ENCODE results near the gene SULT6B1.

Gene SULT6B1

GRCh38 chr2:37149626-37150322 is 38.7 kb downstream of the SULT6B1 start:
- Histone ChIP-seq H3K9me3 (ENCODE audit: control insufficient read depth, insufficient read depth, low read depth, low read length) (no peaks in the 10 kb centered on the region), H3K4me1 (ENCODE audit: control insufficient read depth, insufficient read depth, low read length) (peaks cover 4% of the 10 kb centered on the region; the same call in 1 of the 2 replicates), H3K36me3 (ENCODE audit: control insufficient read depth, insufficient read depth, low read length) (peaks cover 36% of the 10 kb centered on the region), H3K27ac (ENCODE audit: low read depth, low read length) (no peak overlapping the region), H3K27me3 (ENCODE audit: control insufficient read depth, insufficient read depth, low read length) (no peaks in the 10 kb centered on the region), H3K9ac (ENCODE audit: low read length) (no peak overlapping the region), H3K4me3 (ENCODE audit: low read depth, low read length) (no peak overlapping the region)

GRCh38 chr2:37148325-37148724 is 40.1 kb downstream of the SULT6B1 start:
- H3K9me3 ChIP-seq (ENCODE audit: control insufficient read depth, insufficient read depth, low read depth, low read length), result no peaks in the 10 kb centered on the region
- H3K27me3 ChIP-seq (ENCODE audit: control insufficient read depth, insufficient read depth, low read length), result no peaks in the 10 kb centered on the region
- peaks cover 46% of the 10 kb centered on the region for H3K36me3 ChIP-seq (ENCODE audit: control insufficient read depth, insufficient read depth, low read length)
- no peak overlapping the region for H3K27ac ChIP-seq (ENCODE audit: low read depth, low read length)
- H3K4me1 ChIP-seq (ENCODE audit: control insufficient read depth, insufficient read depth, low read length), result peaks cover 4% of the 10 kb centered on the region; the same call in 1 of the 2 replicates
- no peak overlapping the region for H3K9ac ChIP-seq (ENCODE audit: low read length)
- no peak overlapping the region for H3K4me3 ChIP-seq (ENCODE audit: low read depth, low read length)

- Histone ChIP-seq H3K36me3 (ENCODE audit: control insufficient read depth, insufficient read depth, low read length) (peaks cover 44% of the 10 kb centered on the region), H3K4me1 (ENCODE audit: control insufficient read depth, insufficient read depth, low read length) (peaks cover 2% of the 10 kb centered on the region; the same call in 1 of the 2 replicates), H3K4me3 (ENCODE audit: low read depth, low read length) (no peak overlapping the region), H3K27me3 (ENCODE audit: control insufficient read depth, insufficient read depth, low read length) (no peaks in the 10 kb centered on the region), H3K9ac (ENCODE audit: low read length) (no peak overlapping the region), H3K27ac (ENCODE audit: low read depth, low read length) (no peak overlapping the region), H3K9me3 (ENCODE audit: control insufficient read depth, insufficient read depth, low read depth, low read length) (no peaks in the 10 kb centered on the region)
Measured at GRCh38 chr2:37146062-37146461, 42.4 kb downstream of the SULT6B1 start.

- Histone ChIP-seq H3K27ac (ENCODE audit: low read depth, low read length) (no peak overlapping the region), H3K27me3 (ENCODE audit: control insufficient read depth, insufficient read depth, low read length) (no peaks in the 10 kb centered on the region), H3K9me3 (ENCODE audit: control insufficient read depth, insufficient read depth, low read depth, low read length) (no peaks in the 10 kb centered on the region), H3K4me1 (ENCODE audit: control insufficient read depth, insufficient read depth, low read length) (no peaks in the 10 kb centered on the region), H3K9ac (ENCODE audit: low read length) (no peak overlapping the region), H3K4me3 (ENCODE audit: low read depth, low read length) (no peak overlapping the region), H3K36me3 (ENCODE audit: control insufficient read depth, insufficient read depth, low read length) (peaks cover 60% of the 10 kb centered on the region)
Measured at GRCh38 chr2:37143974-37144373, 44.5 kb downstream of the SULT6B1 start.

GRCh38 chr2:37142546-37142945 is 45.9 kb downstream of the SULT6B1 start:
- H3K4me1 ChIP-seq (ENCODE audit: control insufficient read depth, insufficient read depth, low read length), result no peaks in the 10 kb centered on the region
- no peak overlapping the region for H3K4me3 ChIP-seq (ENCODE audit: low read depth, low read length)
- peaks cover 64% of the 10 kb centered on the region for H3K36me3 ChIP-seq (ENCODE audit: control insufficient read depth, insufficient read depth, low read length)
- no peak overlapping the region for H3K9ac ChIP-seq (ENCODE audit: low read length)
- H3K27me3 ChIP-seq (ENCODE audit: control insufficient read depth, insufficient read depth, low read length), result no peaks in the 10 kb centered on the region
- H3K9me3 ChIP-seq (ENCODE audit: control insufficient read depth, insufficient read depth, low read depth, low read length), result no peaks in the 10 kb centered on the region
- no peak overlapping the region for H3K27ac ChIP-seq (ENCODE audit: low read depth, low read length)

GRCh38 chr2:37132914-37133313 is 55.6 kb downstream of the SULT6B1 start:
- Histone ChIP-seq H3K9ac (ENCODE audit: low read length) (no peak overlapping the region), H3K4me3 (ENCODE audit: low read depth, low read length) (no peak overlapping the region), H3K27ac (ENCODE audit: low read depth, low read length) (no peak overlapping the region), H3K27me3 (ENCODE audit: control insufficient read depth, insufficient read depth, low read length) (no peaks in the 10 kb centered on the region), H3K4me1 (ENCODE audit: control insufficient read depth, insufficient read depth, low read length) (no peaks in the 10 kb centered on the region), H3K36me3 (ENCODE audit: control insufficient read depth, insufficient read depth, low read length) (peaks cover 82% of the 10 kb centered on the region), H3K9me3 (ENCODE audit: control insufficient read depth, insufficient read depth, low read depth, low read length) (no peaks in the 10 kb centered on the region)

GRCh38 chr2:37125416-37125815 is 63.1 kb downstream of the SULT6B1 start:
- Histone ChIP-seq H3K27ac (ENCODE audit: low read depth, low read length) (no peak overlapping the region), H3K27me3 (ENCODE audit: control insufficient read depth, insufficient read depth, low read length) (no peaks in the 10 kb centered on the region), H3K9ac (ENCODE audit: low read length) (no peak overlapping the region), H3K4me3 (ENCODE audit: low read depth, low read length) (no peak overlapping the region), H3K9me3 (ENCODE audit: control insufficient read depth, insufficient read depth, low read depth, low read length) (no peaks in the 10 kb centered on the region), H3K4me1 (ENCODE audit: control insufficient read depth, insufficient read depth, low read length) (no peaks in the 10 kb centered on the region), H3K36me3 (ENCODE audit: control insufficient read depth, insufficient read depth, low read length) (peaks cover 40% of the 10 kb centered on the region)

GRCh38 chr2:37119157-37119556 is 69.3 kb downstream of the SULT6B1 start:
- peaks cover 39% of the 10 kb centered on the region for H3K36me3 ChIP-seq (ENCODE audit: control insufficient read depth, insufficient read depth, low read length)
- no peaks in the 10 kb centered on the region for H3K4me1 ChIP-seq (ENCODE audit: control insufficient read depth, insufficient read depth, low read length)
- no peaks in the 10 kb centered on the region for H3K9me3 ChIP-seq (ENCODE audit: control insufficient read depth, insufficient read depth, low read depth, low read length)
- no peak overlapping the region for H3K9ac ChIP-seq (ENCODE audit: low read length)
- no peaks in the 10 kb centered on the region for H3K27me3 ChIP-seq (ENCODE audit: control insufficient read depth, insufficient read depth, low read length)
- H3K4me3 ChIP-seq (ENCODE audit: low read depth, low read length), result no peak overlapping the region
- H3K27ac ChIP-seq (ENCODE audit: low read depth, low read length), result no peak overlapping the region
